ENCODE data around the gene ZNF140. TPM values are rescaled to one million over a fixed set of nuclear protein-coding genes. Genes with fewer than 3 reads are reported as not detected.
A peak's percentile ranks its signal among the peaks of the same experiment; 100 is the strongest.

The ZNF140 gene
- total RNA-seq, result 10 to 100 TPM; 11.6 to 28.7 (median 24.9) TPM

DNA sequence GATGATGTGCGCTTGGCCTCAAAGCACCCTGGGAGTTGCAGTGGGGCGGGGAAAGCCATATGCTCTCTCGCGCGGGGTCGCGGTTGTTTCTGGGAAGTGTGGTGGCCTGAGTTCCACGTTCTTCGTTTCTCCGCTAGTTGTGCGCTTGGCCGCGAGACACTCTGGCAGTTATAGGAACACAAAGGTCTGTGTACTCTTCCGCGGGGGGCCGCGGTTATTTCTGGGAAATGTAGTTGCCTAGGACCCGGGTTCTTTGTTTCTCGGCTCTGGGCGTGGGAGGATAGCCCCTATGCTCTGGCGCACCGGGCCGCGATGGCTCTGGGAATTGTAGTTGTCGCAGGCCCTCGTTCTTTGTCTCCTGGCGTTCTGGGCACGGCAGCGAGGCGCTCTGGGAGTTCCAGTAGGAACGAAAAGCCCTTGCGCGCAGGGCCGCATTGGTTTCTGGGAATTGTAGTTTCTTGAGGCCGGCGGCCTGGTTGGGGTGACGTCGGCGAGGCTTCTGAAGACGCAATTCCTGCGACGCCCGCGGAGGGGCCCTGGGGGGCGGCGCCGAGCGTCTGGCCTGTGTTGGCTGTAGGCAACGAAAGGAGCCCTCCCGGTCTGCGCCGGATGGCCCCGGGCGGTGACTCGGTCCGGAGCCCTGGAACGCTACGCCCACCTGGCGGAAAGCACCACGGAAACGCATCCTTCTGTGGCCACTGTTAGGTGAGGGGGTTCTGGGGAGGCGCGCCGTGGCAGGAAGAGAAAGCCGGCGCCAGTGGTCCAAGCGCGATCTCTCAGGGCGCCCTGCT, at the start of gene ZNF140:
Gene ZNF140 (plus strand): TSS at position 556 of the 791 bp plus-strand sequence. CDS start 398 bp downstream, outside the sequence.
- in situ Hi-C loops (cut with MboI; ENCODE audit: low pct_unique_long_range_greater_than_20kb in 2 of 9, low sequenced_read_pairs in 9 of 9, unreplicated experiment in 9 of 9), result no loop called here
- 0 to 5% (median 0%) methylated on average over 1 to 17 of the region's 69 CpGs; no CpG with 5 or more reads in 3 of the 10 experiments for WGBS, 10 experiments
- ATAC-seq (replicated peaks in 6 of 8), result peak; percentile 69 to 84 (median 80)
- Histone ChIP-seq H3K27ac (peak within 1 kb of the TSS; percentile 97), H3K4me3 (peak within 1 kb of the TSS; percentile 56 to 90 (median 68)), H3K4me1 (replicated peaks in 1 of 2) (peaks cover 0 to 8% of the 10 kb centered on the region in 2 donors)

DNA sequence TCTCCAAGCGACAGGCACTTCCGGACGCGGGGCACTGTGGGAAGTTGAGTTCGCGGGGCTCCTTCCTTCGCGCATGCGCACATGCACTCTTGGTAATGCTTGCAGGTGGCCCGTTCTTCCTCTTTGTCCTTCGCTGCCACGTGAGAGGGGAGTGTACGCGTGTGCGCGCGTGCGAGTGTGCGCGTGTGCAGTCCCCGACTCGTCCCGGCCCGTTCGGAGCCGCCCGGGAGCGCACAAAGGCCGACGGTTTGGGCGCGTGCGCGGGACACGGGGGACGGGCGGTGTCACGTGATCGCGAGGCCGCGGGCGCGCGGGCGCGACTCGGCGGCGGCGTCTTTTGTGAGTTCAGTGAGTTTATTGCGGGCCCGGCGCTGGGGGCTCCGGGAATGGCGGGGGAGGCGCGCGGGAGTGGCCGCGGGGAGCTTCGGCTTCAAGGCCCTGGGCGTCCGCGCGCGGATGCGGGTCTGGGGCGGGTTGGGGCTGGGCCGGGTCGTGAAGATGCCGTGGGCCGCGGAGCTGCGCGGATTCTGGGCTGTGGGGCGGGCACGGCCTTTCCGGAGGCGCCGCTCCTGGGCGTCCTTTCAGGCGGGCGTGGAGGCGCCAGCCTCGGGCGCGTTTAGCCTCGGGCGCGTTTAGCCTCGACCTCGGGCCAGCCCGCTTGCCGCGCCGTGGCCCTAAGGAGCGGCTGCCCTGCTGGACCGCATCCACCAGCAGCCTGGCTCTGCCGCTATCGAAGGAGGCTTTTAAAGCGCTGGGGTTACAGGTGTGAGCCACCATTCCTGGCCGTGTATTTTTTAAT, 43.3 kb upstream of the ZNF140 start, which contains the start of gene ZNF84:
Gene ZNF84 (plus strand): TSS at position 303 of the 799 bp plus-strand sequence. CDS start 3,959 bp downstream, outside the sequence.
- in situ Hi-C loops (cut with MboI; ENCODE audit: low pct_unique_long_range_greater_than_20kb in 2 of 9, low sequenced_read_pairs in 9 of 9, unreplicated experiment in 9 of 9), result no loop called here
- H3K4me1 ChIP-seq (replicated peaks in 1 of 2), result peaks cover 0 to 3% of the 10 kb centered on the region in 2 donors
- WGBS, 10 experiments, result 0 to 7% (median 0%) methylated on average over 1 to 15 of the region's 103 CpGs; no CpG with 5 or more reads in 2 of the 10 experiments
- peak within 1 kb of the TSS; percentile 88 to 97 for H3K27ac ChIP-seq
- peak within 1 kb of the TSS; percentile 38 to 80 (median 61) for H3K4me3 ChIP-seq
- peak; percentile 94 to 99 (median 98) for ATAC-seq (replicated peaks in 6 of 8)

DNA sequence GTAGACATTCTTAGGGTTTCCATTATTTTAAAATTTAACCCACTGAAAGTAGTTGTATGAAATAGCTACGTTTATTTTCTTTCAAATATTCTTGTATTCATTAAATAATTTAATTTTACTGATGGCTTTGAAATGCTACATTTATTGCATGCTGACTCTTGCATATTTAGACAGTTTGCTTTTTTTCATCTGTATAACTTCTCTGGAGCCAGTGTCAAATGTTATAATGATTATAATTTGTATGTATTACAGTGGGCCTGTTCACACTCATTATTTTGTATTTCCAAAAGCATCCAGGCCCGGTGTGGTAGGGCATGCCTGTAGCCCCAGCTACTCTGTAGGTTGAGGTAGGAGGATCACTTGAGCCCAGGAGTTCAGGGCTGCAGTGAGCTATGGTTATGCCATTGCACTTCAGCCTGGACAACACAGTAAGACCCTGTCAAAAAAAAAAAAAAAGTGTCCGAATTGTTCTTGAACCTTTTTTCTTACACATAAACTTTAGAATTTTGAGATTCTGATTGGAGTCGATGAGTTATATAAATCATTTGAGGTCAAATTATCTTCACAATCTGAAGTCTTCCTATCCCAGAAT, 42.5 kb upstream of the ZNF140 start:
- no peak for ATAC-seq (replicated peaks in 6 of 8)
- peaks cover 0 to 3% of the 10 kb centered on the region in 2 donors for H3K4me1 ChIP-seq (replicated peaks in 1 of 2)
- in situ Hi-C loops (cut with MboI; ENCODE audit: low pct_unique_long_range_greater_than_20kb in 2 of 9, low sequenced_read_pairs in 9 of 9, unreplicated experiment in 9 of 9), result no loop called here
- peak overlapping the region; percentile 88 to 97 for H3K27ac ChIP-seq
- WGBS, 10 experiments, result 17 to 63% (median 59%) methylated on average over 1 to 4 of the region's 4 CpGs
- H3K4me3 ChIP-seq, result peak overlapping the region; percentile 38 to 80 (median 61)

DNA sequence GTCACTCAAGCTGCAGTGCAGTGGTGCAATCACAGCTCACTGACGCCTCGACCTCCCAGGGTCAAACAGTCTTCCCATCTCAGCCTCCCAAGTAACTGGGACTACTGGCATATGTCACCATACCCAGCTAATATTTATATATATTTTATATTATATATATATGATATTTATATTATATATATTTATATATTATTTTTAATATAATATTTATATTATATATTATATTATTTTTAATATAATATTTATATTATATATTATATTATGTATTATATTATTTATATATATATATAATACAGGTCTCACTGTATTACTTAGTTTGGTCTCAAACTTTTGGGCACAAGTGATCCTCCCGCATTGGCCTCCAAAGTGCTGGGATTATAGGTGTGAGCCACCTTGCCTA, 34.0 kb upstream of the ZNF140 start:
- 100% methylated on average over 1 to 3 of the region's 3 CpGs; no CpG with 5 or more reads in 2 of the 10 experiments for WGBS, 10 experiments
- in situ Hi-C loops (cut with MboI; ENCODE audit: low pct_unique_long_range_greater_than_20kb in 2 of 9, low sequenced_read_pairs in 9 of 9, unreplicated experiment in 9 of 9), result no loop called here
- no peaks in the 10 kb centered on the region for H3K4me1 ChIP-seq (replicated peaks in 1 of 2)
- H3K4me3 ChIP-seq, result no peak overlapping the region
- no peak overlapping the region for H3K27ac ChIP-seq
- no peak for ATAC-seq (replicated peaks in 6 of 8)

DNA sequence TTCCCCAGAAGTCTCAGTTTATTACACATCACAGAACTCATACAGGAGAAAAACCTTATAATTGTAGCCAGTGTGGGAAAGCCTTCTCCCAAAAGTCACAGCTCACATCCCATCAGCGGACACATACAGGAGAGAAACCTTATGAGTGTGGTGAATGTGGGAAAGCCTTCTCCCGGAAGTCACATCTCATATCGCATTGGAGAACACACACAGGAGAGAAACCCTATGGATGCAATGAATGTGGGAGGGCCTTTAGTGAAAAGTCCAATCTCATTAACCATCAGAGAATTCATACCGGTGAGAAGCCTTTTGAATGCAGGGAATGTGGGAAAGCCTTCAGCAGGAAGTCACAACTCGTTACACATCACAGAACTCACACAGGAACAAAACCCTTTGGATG, 23.3 kb upstream of the ZNF140 start:
- 89 to 100% (median 100%) methylated on average over 1 to 5 of the region's 5 CpGs; no CpG with 5 or more reads in 1 of the 10 experiments for WGBS, 10 experiments
- in situ Hi-C loops (cut with MboI; ENCODE audit: low pct_unique_long_range_greater_than_20kb in 2 of 9, low sequenced_read_pairs in 9 of 9, unreplicated experiment in 9 of 9), result no loop called here
- no peaks in the 10 kb centered on the region for H3K4me1 ChIP-seq (replicated peaks in 1 of 2)
- no peak overlapping the region for H3K27ac ChIP-seq
- H3K4me3 ChIP-seq, result no peak overlapping the region
- no peak for ATAC-seq (replicated peaks in 6 of 8)

DNA sequence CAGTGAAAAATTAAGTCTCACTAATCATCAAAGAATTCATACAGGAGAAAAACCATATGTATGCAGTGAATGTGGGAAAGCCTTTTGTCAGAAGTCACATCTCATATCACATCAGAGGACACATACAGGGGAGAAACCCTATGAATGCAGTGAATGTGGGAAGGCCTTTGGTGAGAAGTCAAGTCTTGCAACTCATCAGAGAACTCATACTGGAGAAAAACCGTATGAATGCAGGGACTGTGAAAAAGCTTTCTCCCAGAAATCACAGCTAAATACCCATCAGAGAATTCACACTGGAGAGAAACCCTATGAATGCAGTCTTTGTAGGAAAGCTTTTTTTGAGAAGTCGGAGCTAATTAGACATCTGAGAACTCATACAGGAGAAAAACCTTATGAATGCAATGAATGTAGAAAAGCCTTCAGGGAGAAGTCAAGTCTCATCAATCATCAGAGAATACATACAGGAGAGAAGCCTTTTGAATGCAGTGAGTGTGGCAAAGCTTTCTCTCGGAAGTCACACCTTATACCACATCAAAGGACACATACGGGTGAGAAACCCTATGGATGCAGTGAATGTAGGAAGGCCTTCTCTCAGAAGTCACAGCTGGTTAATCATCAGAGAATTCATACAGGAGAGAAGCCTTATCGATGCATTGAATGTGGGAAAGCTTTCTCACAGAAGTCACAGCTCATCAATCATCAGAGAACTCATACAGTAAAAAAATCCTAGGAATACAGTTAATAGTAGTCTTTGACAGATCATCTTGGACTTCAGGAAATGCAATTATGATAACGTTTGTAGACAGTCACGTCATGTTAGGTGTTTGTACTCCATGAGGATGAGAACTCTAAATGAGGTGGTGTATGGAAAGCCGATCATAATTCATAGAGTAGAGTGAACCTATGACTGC, 22.3 kb upstream of the ZNF140 start:
- H3K4me1 ChIP-seq (replicated peaks in 1 of 2), result no peaks in the 10 kb centered on the region
- WGBS, 10 experiments, result 77 to 100% (median 91%) methylated on average over 2 to 7 of the region's 8 CpGs
- in situ Hi-C loops (cut with MboI; ENCODE audit: low pct_unique_long_range_greater_than_20kb in 2 of 9, low sequenced_read_pairs in 9 of 9, unreplicated experiment in 9 of 9), result no loop called here
- H3K4me3 ChIP-seq, result no peak overlapping the region
- H3K27ac ChIP-seq, result no peak overlapping the region
- ATAC-seq (replicated peaks in 6 of 8), result no peak

DNA sequence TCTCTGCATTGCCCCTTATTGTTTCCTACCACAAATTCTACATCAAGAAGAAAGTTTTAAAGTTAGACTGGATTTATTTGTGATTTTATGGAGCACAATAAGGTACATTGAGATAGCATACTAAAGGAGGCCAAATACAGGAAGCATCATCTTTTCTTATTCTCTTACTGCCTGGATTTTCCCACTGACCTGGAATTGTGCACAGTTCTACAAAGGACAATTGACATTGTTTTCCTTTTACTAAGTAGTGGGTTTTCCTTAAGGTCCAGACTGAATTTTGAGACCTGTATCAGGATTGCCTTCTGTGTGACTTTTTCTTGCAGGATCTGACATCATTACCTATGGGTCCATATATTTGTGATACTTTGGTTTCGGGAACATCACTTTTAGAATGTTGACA, 18.8 kb upstream of the ZNF140 start:
- no peak overlapping the region for H3K27ac ChIP-seq
- no peaks in the 10 kb centered on the region for H3K4me1 ChIP-seq (replicated peaks in 1 of 2)
- no peak overlapping the region for H3K4me3 ChIP-seq
- WGBS, 10 experiments, result 83 to 100% (median 100%) methylated on average over 1 of the region's 1 CpG; no CpG with 5 or more reads in 3 of the 10 experiments
- in situ Hi-C loops (cut with MboI; ENCODE audit: low pct_unique_long_range_greater_than_20kb in 2 of 9, low sequenced_read_pairs in 9 of 9, unreplicated experiment in 9 of 9), result no loop called here
- no peak for ATAC-seq (replicated peaks in 6 of 8)

DNA sequence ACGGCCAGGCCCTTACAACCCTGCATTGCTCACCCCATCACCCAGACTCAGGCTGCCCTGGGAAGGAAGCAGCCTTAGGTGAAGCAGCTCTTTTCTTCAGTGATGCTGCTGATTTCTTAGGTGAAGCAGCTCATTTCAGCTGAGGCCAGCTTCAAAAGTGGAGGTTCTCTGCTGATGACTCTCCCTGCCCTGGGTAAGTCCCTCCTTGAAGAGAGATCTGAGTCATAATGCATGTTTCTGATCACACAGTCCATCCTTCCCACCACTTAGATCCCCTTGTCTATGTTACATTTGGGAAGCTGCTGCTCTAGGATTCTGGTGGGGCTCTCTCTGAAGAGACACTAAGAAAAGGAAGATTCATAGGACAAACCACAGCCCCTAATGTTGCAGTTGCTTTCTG, 17.2 kb upstream of the ZNF140 start:
- no peak overlapping the region for H3K4me3 ChIP-seq
- H3K4me1 ChIP-seq (replicated peaks in 1 of 2), result no peaks in the 10 kb centered on the region
- ATAC-seq (replicated peaks in 6 of 8), result no peak
- 60 to 100% (median 100%) methylated on average over 1 of the region's 1 CpG; no CpG with 5 or more reads in 5 of the 10 experiments for WGBS, 10 experiments
- no peak overlapping the region for H3K27ac ChIP-seq
- in situ Hi-C loops (cut with MboI; ENCODE audit: low pct_unique_long_range_greater_than_20kb in 2 of 9, low sequenced_read_pairs in 9 of 9, unreplicated experiment in 9 of 9), result no loop called here

DNA sequence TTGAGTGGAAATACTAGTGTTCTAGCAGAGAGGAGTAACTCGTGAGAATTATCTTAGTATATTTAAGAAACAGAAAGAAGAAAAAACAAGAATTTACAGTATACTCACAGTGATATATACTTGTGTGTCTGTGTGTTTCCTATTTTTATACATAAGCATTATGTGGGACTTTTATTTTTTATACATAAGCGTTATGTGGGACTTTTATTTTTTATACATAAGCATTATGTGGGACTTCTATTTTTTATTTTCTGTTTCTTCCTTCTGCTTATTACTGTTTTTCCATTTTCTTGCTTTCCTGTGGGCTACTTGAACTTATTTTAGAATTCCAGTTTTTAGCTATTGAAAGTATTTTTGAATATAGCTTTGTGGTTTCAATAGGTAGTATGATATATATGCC, 6.9 kb upstream of the ZNF140 start:
- Histone ChIP-seq H3K4me3 (no peak overlapping the region), H3K4me1 (replicated peaks in 1 of 2) (no peaks in the 10 kb centered on the region), H3K27ac (no peak overlapping the region)
- WGBS, 10 experiments, result 0 to 100% (median 56%) methylated on average over 1 to 2 of the region's 2 CpGs
- ATAC-seq (replicated peaks in 6 of 8), result no peak
- in situ Hi-C loops (cut with MboI; ENCODE audit: low pct_unique_long_range_greater_than_20kb in 2 of 9, low sequenced_read_pairs in 9 of 9, unreplicated experiment in 9 of 9), result no loop called here

DNA sequence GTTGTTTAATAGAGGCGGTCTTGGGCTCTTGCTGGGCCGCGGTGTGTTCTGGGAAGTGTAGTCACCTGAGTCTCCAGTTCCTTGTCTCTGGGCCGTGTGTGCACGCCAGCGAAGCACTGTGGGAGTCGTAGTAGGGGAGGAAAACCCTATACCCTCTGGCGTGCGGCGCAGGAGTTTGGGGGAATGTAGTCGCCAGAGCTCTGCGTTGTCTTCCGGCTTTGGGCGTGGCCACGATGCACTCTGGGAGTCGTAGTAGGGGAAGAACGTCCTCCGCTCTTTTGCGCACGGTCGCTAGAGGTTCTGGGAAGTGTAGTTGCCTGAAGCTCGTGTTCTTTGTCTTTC, 726 bp upstream of the ZNF140 start:
- peak; percentile 80 to 86 (median 84) for ATAC-seq (replicated peaks in 6 of 8)
- 0% methylated on average over 2 to 7 of the region's 22 CpGs; no CpG with 5 or more reads in 5 of the 10 experiments for WGBS, 10 experiments
- in situ Hi-C loops (cut with MboI; ENCODE audit: low pct_unique_long_range_greater_than_20kb in 2 of 9, low sequenced_read_pairs in 9 of 9, unreplicated experiment in 9 of 9), result no loop called here
- H3K27ac ChIP-seq, result peak overlapping the region; percentile 97
- H3K4me1 ChIP-seq (replicated peaks in 1 of 2), result peaks cover 0 to 8% of the 10 kb centered on the region in 2 donors
- peak overlapping the region; percentile 56 to 90 (median 68) for H3K4me3 ChIP-seq

DNA sequence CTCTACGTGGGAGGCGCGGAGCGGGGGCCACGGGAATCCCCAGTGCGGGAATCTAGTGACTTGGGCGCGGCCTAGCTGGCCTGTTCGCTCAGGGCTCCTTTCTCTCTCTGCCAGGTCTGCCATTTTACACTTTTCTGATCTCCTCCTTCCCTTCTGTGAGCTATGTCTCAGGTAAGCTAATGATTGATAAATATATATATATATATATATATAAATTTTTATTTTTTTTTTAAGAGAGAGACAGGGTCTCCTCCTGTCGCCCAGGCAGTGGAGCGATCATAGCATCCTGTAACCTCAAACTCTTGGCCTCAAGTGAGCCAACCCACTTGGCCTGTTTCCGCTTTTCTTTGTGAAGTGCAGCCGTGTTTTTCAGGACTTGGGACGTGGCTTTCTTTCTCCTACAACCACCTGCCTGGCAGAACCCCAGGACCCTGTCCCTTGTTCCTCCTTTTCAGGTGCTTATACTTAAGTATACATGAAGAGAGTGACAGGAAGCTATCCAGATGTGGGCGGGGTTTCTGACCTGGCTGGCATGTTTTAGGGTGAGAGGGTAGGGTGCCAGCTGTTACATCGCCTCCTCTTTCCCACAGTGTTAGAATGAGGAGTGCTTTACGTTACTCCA, 547 bp downstream of the ZNF140 start:
- Histone ChIP-seq H3K4me1 (replicated peaks in 1 of 2) (peaks cover 0 to 8% of the 10 kb centered on the region in 2 donors), H3K27ac (peak overlapping the region; percentile 97), H3K4me3 (peak overlapping the region; percentile 56 to 90 (median 68))
- in situ Hi-C loops (cut with MboI; ENCODE audit: low pct_unique_long_range_greater_than_20kb in 2 of 9, low sequenced_read_pairs in 9 of 9, unreplicated experiment in 9 of 9), result no loop called here
- ATAC-seq (replicated peaks in 6 of 8), result peak in 1 of 8 experiments; percentile 20
- WGBS, 10 experiments, result 10 to 100% (median 52%) methylated on average over 1 to 8 of the region's 17 CpGs; no CpG with 5 or more reads in 4 of the 10 experiments

DNA sequence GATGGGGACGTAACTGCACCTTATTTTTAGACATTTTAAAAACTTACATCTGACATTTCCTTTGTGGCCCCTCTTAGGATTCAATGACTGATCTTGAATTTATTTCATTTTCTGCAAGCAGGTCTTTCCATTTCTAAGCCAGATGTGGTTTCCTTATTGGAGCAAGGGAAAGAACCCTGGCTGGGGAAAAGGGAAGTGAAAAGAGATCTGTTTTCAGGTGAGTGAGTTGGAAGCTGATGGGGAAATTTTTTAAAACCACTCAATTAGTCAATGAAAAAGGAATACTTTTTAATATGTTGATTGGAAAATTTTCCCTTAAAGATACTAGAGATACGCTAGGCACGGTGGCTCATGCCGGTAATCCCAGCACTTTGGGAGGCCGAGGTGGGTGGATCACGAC, 2.6 kb downstream of the ZNF140 start:
- in situ Hi-C loops (cut with MboI; ENCODE audit: low pct_unique_long_range_greater_than_20kb in 2 of 9, low sequenced_read_pairs in 9 of 9, unreplicated experiment in 9 of 9), result no loop called here
- no peak overlapping the region for H3K4me3 ChIP-seq
- H3K4me1 ChIP-seq (replicated peaks in 1 of 2), result peaks cover 0 to 8% of the 10 kb centered on the region in 2 donors
- WGBS, 10 experiments, result 80 to 100% (median 100%) methylated on average over 1 to 6 of the region's 6 CpGs; no CpG with 5 or more reads in 1 of the 10 experiments
- H3K27ac ChIP-seq, result no peak overlapping the region
- ATAC-seq (replicated peaks in 6 of 8), result no peak
